HG03175 (cell line): Measurements from ENCODE around the gene ZBTB32.
"Not testable (repeated sequence)": the region's sequence is repeated elsewhere in the genome, so short reads cannot be mapped to it uniquely, and the experiment has no call there.

Experiments used
- ATAC-seq: cut with Tn5 transposase; IDR thresholded peaks from one replicate; pipeline ENCODE4 v1.9.1; 2021; ENCODE audit warnings: mild to moderate bottlenecking, moderate library complexity; ENCODE audit not compliant: unreplicated experiment

The ZBTB32 gene

GRCh38 chr19:35720163-35720524 lies 15.8 kb downstream of the ZBTB32 start:
- ATAC-seq, result no peak

DNA sequence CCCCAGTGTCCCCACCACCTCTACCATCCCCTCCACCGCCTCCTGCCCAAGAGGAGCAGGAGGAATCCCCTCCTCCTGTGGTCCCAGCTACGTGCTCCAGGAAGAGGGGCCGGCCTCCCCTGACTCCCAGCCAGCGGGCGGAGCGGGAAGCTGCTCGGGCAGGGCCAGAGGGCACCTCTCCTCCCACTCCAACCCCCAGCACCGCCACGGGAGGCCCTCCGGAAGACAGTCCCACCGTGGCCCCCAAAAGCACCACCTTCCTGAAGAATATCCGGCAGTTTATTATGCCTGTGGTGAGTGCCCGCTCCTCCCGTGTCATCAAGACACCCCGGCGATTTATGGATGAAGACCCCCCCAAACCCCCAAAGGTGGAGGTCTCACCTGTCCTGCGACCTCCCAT lies 16.3 kb downstream of the ZBTB32 start:
- ATAC-seq, result no peak

DNA sequence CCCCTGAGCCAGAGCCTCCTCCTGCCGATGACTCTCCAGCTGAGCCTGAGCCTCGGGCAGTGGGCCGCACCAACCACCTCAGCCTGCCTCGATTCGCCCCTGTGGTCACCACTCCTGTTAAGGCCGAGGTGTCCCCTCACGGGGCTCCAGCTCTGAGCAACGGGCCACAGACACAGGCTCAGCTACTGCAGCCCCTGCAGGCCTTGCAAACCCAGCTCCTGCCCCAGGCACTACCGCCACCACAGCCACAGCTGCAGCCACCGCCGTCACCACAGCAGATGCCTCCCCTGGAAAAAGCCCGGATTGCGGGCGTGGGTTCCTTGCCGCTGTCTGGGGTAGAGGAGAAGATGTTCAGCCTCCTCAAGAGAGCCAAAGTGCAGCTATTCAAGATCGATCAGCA lies 17.0 kb downstream of the ZBTB32 start:
- ATAC-seq, result no peak

GRCh38 chr19:35722461-35722860 lies 18.1 kb downstream of the ZBTB32 start:
- no peak for ATAC-seq

DNA sequence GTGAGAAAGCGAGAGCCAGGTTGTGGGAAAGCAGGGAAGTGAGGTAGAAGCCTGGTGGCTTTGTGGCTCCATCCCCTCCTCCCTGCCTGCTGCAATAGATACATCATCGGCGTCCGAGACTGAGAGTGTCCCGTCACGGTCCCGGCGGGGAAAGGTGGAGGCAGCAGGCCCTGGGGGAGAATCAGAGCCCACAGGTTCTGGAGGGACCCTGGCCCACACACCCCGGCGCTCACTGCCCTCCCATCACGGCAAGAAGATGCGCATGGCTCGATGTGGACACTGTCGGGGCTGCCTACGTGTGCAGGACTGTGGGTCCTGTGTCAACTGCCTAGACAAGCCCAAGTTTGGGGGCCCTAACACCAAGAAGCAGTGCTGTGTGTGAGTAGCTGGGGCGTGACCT lies 18.5 kb downstream of the ZBTB32 start:
- no peak for ATAC-seq

DNA sequence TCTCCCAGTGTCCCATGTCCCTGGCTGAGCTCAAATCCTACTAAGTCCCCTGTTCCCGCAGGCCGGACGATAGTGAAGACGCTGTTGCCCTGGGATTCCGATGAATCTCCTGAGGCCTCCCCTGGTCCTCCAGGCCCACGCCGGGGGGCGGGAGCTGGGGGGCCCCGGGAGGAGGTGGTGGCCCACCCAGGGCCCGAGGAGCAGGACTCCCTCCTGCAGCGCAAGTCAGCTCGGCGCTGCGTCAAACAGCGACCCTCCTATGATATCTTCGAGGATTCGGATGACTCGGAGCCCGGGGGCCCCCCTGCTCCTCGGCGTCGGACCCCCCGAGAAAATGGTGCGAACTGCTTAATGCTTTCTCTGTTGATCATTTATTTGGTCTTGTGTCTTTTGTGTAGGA lies 19.3 kb downstream of the ZBTB32 start:
- no peak for ATAC-seq

DNA sequence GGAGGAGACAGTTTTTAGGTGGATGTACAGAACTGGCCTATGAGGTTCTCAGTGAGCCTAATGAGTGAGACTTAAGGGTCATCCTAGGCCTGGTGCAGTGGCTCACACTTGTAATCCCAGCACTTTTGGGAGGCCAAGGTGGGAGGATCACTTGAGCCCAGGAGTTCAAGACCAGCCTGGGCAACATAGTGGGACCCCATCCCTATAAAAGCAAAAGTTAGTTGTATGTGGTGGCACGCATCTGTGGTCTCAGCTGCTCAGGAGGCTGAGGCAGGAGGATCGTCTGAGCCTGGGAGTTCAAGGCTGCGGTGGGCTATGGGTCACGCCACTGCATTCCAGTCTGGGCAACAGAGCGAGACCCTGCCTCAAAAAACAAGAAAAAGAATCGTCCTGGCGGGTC lies 19.8 kb downstream of the ZBTB32 start:
- not testable (repeated sequence) for ATAC-seq

GRCh38 chr19:35724560-35724959 lies 20.2 kb downstream of the ZBTB32 start:
- no peak for ATAC-seq

DNA sequence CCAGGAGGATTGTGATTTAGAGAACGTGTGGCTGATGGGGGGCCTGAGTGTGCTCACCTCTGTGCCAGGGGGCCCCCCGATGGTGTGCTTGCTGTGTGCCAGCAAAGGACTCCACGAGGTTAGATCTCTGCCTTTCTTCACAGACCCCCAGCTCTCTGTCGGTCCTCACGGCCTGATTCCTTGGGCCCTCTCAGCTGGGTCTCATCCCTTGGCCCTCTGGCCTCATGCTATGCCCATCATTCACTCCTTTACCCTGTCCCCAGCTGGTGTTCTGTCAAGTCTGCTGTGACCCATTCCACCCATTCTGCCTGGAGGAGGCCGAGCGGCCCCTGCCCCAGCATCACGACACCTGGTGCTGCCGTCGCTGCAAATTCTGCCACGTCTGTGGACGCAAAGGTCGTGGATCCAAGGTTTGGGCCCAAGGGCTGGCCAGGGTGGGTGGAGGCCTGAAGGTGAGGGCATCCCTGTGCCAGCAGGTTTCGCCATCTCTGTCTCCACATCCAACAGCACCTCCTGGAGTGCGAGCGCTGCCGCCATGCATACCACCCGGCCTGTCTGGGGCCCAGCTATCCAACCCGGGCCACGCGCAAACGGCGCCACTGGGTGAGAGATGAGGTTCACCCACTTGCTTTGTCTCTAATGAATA lies 21.0 kb downstream of the ZBTB32 start:
- no peak for ATAC-seq

DNA sequence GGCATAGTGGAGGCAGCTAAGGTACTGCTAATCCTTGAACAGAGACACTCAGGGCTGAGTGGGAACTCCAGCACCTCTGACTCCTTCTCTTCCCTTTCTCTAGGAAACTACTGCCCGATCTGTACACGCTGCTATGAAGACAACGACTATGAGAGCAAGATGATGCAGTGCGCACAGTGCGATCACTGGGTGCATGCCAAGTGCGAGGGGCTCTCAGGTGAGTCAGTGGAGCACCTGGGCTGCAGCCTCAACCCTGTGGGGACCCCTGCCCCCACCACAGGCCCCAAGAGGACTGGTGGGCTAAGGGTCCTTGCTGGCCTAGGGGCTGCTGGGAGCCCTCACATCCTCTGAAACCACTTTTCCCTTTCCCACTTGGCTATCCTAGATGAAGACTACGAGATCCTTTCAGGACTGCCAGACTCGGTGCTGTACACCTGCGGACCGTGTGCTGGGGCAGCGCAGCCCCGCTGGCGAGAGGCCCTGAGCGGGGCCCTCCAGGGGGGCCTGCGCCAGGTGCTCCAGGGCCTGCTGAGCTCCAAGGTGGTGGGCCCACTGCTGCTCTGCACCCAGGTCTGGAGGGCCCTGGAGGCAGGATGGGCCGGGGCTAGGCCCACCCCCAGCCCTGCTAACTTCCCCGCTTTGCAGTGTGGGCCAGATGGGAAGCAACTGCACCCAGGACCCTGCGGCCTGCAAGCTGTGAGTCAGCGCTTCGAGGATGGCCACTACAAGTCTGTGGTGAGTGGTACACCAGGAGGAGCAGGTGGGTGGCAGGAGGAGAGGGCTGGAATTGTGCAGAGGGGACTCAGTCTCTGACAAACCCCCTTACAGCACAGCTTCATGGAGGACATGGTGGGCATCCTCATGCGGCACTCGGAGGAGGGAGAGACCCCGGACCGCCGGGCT lies 22.9 kb downstream of the ZBTB32 start:
- ATAC-seq, result no peak

DNA sequence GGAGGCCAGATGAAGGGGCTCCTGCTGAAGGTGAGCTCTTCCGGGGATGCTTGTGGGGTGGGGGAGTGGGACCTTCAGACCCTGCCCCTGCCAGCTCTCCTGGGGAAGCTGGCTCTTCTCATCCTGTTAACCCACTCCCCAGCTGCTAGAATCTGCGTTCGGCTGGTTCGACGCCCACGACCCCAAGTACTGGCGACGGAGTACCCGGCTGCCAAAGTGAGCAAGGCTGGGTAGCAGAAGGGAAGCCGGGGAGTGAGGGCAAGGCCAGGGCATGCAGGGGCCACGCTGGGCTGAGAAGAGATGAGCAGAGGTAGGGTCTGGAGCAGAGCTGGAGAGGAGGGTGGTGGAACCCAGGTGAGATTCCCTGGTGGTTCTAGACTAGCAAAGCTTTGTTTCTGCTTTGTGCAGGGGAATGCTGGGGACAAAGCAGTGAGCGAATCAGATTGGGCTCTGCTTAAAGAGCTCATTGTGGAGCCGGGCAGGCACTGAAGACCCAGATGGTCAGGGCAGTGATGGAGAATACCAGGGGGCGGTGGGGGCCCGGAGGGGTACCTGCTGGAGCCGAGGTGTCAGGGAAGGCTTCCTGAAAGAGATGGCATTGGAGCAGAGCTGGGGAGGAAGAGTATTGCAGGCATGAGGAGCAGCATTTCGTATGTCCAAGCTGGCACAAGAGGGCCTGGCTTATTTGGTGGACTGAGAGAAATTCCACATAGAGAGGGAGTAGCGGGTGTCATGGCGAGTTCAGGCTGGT lies 23.8 kb downstream of the ZBTB32 start:
- no peak for ATAC-seq

DNA sequence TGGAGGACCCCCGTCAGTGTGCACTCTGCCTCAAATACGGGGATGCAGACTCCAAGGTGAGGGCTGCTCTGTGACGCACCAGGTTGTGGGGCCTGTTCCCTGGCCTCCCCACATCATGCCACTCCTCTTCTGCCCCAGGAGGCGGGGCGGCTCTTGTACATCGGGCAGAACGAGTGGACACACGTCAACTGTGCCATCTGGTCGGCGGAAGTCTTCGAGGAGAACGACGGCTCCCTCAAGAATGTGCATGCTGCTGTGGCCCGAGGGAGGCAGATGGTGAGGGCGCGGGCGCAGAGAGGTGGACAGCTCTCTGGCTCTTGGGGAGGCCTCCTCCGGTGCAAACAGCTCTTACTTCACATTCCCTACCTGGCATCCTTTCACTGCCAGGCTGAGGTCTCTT lies 24.7 kb downstream of the ZBTB32 start:
- ATAC-seq, result no peak

DNA sequence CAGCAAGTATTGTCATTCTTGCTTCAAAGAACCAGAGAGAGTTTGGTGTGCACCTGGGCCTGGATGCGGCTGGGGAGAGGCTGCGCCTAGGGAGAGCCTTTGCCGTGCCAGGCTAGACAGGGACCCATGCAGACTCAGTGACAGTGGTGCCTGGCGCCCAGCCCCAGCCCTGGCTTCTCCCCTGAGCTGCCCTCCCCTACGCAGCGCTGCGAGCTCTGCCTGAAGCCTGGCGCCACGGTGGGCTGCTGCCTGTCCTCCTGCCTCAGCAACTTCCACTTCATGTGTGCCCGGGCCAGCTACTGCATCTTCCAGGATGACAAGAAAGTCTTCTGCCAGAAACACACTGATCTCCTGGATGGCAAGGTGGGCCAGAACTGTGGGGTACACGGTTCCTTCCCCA lies 25.4 kb downstream of the ZBTB32 start:
- ATAC-seq, result no peak

DNA sequence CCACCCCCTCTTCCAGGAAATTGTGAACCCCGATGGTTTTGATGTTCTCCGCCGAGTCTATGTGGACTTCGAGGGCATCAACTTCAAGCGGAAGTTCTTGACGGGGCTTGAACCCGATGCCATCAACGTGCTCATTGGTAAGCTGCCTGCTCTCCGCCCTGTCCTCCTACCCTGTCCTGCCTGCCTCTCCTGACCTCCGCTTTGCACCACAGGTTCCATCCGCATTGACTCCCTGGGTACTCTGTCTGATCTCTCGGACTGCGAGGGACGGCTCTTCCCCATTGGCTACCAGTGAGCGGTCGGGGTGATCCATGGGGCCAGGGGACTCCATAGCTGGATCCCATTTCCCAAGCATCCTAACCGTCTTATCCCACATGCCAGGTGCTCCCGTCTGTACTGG lies 26.0 kb downstream of the ZBTB32 start:
- no peak for ATAC-seq

- ATAC-seq, result no peak
These were observed 27.0 kb downstream of the ZBTB32 start for GRCh38 chr19:35731353-35731752.

DNA sequence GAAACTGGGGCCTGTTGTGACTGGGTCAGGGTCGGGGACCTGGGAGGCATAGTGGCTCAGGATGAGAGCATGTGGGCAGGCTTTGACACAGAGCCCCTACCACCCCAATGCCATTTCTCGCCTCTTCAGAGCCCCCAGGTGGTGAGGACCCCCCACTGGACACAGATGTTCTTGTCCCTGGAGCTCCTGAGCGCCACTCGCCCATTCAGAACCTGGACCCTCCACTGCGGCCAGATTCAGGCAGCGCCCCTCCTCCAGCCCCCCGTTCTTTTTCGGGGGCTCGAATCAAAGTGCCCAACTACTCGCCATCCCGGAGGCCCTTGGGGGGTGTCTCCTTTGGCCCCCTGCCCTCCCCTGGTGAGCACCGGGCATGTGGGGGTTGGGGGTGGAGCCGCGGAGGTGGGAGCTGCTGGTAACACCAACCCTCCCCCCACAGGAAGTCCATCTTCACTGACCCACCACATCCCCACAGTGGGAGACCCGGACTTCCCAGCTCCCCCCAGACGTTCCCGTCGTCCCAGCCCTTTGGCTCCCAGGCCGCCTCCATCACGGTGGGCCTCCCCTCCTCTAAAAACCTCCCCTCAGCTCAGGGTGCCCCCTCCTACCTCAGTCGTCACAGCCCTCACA lies 27.5 kb downstream of the ZBTB32 start:
- no peak for ATAC-seq

DNA sequence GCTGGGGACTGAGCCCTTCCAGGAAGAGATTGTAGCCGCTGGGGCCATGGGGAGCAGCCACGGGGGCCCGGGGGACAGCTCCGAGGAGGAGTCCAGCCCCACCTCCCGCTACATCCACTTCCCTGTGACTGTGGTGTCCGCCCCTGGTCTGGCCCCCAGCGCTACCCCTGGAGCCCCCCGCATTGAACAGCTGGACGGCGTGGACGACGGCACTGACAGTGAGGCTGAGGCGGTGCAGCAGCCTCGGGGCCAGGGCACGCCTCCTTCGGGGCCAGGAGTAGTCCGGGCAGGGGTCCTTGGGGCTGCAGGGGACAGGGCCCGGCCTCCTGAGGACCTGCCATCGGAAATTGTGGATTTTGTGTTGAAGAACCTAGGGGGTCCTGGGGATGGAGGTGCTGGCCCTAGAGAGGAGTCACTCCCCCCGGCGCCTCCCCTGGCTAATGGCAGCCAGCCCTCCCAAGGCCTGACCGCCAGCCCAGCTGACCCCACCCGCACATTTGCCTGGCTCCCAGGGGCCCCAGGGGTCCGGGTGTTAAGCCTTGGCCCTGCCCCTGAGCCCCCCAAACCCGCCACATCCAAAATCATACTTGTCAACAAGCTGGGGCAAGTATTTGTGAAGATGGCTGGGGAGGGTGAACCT lies 28.3 kb downstream of the ZBTB32 start:
- no peak for ATAC-seq

GRCh38 chr19:35733180-35734125 lies 29.1 kb downstream of the ZBTB32 start:
- ATAC-seq, result no peak

GRCh38 chr19:35734273-35734672 lies 29.9 kb downstream of the ZBTB32 start:
- ATAC-seq, result no peak

GRCh38 chr19:35734889-35735288 lies 30.5 kb downstream of the ZBTB32 start:
- ATAC-seq, result no peak
